Medulla oblongata (tissue), 1 donor: Measurements from ENCODE around the gene PRICKLE3.
A peak's percentile ranks its signal among the peaks of the same experiment; 100 is the strongest.
"Not testable (repeated sequence)": the region's sequence is repeated elsewhere in the genome, so short reads cannot be mapped to it uniquely, and the experiment has no call there.

Experiments used
- DNase-seq: peaks from one replicate; pipeline ENCODE4 v3.0.0-alpha.2; 2015; ENCODE audit errors: extremely low spot score

The PRICKLE3 gene

DNA sequence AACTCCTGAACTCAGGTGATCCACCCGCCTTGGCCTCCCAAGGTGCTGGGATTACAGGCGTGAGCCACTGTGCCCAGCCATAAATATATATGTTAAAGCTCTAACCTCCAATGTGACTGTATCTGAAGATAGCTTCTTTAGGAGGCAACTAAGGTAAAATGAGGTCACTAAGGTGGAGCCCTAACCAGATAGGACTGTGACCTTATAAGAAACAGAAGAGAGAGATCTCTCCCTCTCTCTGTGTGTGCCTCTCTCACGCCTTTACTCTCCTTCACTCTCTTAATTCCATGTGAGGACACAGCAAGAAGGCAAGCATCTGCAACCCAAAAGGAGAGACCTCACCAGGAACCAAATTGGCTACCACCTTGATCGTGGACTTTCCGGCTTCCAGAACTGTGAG is 24.5 kb downstream of the PRICKLE3 start:
- DNase-seq, result no peak

- DNase-seq, result no peak
These were observed 25.3 kb downstream of the PRICKLE3 start for GRCh38 chrX:49160908-49161307.

DNA sequence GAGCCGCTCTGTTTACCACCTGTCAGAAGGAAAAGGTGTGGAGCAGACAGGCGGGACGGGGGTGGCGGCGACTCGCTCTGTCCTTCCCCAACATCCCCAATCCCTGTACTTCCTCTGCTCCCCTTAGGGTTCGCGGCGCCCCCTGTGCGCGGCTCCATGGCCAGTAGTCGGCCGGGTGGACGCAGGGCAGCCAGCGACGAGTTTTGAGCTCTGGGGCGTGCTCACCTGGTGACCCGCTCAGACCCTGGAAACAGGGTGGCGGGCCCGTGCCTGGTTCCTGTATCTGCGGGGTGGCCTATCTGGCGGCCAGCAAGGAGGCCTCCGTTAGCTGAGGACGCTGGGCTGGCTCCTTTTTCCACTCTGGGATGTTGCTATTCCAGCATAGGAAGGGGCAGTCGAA is 29.0 kb downstream of the PRICKLE3 start:
- DNase-seq, result no peak

DNA sequence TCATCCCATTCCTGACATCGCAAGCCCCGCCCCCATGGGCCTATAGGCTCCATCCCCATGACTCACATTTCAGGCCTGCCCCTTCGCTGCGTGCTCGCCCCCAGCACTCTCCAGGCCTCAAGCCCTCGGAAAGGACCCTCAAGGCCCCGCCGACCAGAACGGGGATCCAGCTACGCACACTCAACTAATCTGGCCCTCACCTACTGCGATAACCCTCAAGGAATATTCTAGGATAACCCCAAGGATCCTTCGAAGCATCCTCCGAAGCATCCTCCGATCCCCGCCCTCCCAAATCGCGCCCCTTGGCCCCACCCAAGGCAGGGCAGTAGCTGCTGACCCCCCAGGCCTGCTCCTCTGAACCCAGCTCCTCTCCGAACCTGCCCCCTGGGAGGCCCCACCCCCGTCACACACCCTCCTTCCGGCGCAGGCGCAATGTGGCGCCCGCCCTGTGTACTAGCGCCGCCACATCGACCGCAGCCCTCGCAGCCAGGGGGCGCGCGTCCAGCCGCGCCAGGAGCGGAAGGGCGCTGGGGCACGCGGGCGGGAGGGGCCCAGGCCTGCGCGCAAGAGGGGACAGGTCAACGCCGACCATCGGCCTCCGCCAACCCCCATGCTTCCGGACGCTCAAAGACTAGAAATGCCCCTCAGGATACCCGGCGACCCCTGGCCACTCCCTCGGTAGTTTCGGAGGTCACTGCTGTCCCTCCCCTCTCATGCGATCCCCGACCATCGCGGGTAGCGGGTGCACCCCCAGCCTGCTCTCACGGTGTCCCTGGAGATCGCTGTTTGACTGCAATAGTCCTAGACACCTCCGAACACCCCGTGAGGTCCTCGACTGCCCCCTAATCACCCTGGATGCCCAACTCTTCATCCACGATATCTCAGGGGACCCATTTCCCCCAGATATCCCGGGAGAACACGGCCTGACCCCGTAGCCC is 30.0 kb downstream of the PRICKLE3 start:
- peak; percentile 89 for DNase-seq

- DNase-seq, result no peak
These were observed 30.8 kb downstream of the PRICKLE3 start for GRCh38 chrX:49155243-49155899.

- no peak for DNase-seq
These were observed 32.7 kb downstream of the PRICKLE3 start for GRCh38 chrX:49153467-49153866.

DNA sequence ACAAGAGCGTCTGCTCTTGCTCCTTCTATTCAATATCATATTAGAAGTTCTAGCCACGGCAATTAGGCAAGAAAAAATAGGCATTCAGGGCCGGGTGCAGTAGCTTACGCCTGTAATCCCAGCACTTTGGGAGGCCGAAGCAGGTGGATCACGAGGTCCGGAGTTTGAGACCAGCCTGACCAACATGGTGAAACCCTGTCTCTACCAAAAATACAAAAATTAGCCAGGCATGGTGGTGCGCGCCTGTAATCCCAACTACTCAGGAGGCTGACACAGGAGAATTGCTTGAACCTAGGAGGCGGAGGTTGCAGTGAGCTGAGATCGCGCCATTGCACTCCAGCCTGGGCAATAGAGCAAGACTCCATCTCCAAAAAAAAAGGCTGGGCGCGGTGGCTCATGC is 36.9 kb downstream of the PRICKLE3 start:
- not testable (repeated sequence) for DNase-seq

DNA sequence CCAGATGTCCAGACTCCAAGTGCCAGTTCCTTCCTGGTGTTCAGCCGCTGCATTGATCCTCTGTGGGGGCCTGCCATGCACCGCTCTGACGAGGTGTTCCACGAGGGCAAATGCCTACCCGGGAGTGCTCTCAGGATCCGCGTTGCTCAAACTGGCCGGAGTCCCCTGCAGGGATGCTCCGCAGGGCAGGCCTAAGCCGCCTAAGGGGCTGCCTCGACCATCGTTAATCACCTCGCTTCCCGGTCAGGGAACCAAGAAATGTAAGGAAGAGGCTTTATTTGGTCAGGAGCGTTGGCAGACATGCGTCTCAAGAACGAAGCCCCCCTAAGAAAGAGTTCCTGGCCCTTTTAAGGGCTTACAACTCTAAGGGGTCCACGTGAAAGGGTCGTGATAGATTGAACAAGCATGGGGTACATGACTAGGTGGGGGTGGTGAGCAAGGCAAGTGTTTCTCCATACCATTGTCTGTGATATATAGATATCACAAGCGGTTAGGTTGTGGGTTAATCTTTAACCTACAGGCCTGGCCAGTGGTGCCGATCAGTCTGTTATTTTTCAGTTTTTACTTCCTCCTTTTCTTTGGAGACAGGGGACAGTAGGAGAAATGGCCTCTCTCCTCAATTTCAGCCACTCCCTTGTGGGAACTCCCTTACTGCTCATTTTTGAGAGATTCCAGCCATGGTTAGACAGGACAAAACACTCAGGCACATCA is 37.6 kb downstream of the PRICKLE3 start:
- not testable (repeated sequence) for DNase-seq

GRCh38 chrX:49147936-49148335 is 38.2 kb downstream of the PRICKLE3 start:
- no peak for DNase-seq

DNA sequence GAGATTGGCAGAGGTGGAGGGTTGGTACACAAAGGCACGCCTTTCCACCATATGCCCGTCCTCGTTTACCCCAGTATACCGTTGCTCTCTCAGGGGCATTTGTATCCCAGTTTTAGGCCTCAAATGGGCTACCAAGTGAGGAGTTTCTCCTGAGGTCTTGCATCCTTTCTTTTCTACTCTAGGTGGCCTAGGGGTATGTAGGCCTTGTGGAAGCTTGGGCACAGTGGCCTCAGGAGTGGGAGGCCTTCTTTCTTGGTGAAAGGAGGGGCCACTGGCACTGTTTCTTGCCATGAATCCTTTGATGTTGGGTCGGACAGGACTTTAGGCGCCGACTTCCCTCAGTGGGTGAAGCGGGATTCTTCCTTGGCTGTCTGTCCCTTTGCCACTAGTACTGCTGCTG is 38.9 kb downstream of the PRICKLE3 start:
- no peak for DNase-seq

GRCh38 chrX:49143154-49143553 is 43.0 kb downstream of the PRICKLE3 start:
- not testable (repeated sequence) for DNase-seq

DNA sequence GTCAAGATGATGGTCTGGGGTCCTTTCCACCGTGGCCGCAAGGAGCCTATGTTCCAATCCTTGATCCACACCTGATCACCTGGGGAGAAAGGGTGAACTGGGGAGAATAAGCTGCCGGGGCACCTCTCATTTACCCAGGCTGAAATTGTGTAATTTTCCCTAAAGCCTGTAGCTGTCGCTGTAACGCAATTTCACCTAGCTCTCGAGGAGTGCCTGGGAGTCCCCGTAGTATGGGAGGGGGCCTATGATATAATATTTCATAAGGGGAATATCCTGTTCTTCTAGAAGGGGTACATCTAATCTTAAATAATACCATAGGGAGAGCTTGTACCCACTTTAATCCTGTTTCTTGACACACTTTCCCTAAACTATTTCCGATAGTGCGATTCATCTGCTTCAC is 43.9 kb downstream of the PRICKLE3 start:
- DNase-seq, result not testable (repeated sequence)

DNA sequence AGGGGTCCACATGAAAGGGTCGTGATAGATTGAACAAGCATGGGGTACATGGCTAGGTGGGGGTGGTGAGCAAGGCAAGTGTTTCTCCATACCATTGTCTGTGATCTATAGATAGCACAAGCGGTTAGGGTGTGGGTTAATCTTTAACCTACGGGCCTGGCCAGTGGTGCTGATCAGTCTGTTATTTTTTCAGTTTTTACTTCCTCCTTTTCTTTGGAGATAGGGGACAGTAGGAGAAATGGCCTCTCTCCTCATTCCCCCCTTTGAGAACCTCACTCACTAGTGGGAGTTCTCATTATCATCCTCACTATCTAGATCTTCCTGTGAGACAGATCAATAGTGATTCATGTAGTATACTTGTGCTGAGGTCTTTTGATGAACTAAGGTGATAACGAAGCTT is 46.5 kb downstream of the PRICKLE3 start:
- no peak for DNase-seq

- no peak for DNase-seq
These were observed 48.7 kb downstream of the PRICKLE3 start for GRCh38 chrX:49137492-49137891.

DNA sequence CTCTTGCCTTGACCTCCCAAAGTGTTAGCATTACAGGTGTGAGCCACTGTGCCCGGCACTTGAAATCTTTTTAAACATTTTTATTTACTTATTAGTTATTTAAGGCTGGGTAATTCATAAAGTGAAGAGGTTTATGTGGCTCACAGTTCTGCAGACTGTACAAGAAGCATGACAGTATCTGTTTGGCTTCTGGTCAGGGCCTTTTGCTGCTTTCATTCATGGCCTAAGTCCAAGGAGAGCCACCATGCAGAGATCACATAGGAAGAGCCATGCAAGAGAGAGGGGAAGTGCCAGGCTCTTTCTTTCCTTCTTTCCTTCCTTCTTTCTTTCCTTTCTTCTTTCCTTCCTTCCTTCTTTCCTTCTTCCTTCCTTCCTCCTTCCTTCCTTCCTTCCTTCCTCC is 52.4 kb downstream of the PRICKLE3 start:
- DNase-seq, result no peak

DNA sequence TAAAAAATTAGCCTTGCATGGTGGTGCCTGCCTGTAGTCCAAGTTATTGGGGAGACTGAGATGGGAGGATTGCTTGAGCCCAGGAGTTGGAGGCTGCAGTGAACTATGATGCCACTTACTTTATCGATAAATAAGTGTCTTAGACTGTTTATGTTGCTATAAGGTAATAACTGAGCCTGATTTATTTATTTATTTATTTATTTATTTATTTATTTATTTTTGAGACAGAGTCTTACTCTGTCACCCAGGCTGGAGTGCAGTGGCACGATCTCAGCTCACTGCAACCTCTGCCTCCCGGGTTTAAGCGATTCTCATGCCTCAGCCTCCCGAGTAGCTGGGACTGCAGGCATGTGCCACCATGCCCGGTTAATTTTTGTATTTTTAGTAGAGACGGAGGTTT is 53.9 kb downstream of the PRICKLE3 start:
- DNase-seq, result not testable (repeated sequence)

DNA sequence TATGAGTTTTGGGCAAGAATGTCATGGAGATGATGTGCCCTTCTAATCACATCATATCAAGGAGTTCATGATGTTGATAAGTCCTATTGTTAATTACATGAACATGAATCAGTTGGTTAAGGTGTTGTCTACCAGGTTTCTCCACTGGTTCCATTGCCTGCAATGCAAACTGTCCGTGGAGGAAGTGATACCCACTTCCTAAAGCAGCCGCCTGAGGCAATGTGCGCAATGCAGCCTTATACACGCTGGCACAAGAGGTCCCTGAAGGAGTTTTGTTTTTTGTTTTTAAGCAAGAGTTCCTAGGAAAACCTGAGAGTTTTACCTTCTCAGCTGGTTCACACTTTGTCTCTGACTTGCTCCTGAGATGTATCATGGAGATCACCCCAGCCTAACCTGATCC is 56.7 kb downstream of the PRICKLE3 start:
- DNase-seq, result no peak

GRCh38 chrX:49127742-49128258 is 58.4 kb downstream of the PRICKLE3 start:
- not testable (repeated sequence) for DNase-seq
